Measurements from ENCODE around the gene TMEM132D. TPM values are rescaled to one million over a fixed set of nuclear protein-coding genes. Genes with fewer than 3 reads are reported as not detected.
"Not testable (repeated sequence)": the region's sequence is repeated elsewhere in the genome, so short reads cannot be mapped to it uniquely, and the experiment has no call there.

TMEM132D gene
- total and polyA plus RNA-seq, 2 experiments from 2014 or later, result 2.0 to 2.4 TPM

DNA sequence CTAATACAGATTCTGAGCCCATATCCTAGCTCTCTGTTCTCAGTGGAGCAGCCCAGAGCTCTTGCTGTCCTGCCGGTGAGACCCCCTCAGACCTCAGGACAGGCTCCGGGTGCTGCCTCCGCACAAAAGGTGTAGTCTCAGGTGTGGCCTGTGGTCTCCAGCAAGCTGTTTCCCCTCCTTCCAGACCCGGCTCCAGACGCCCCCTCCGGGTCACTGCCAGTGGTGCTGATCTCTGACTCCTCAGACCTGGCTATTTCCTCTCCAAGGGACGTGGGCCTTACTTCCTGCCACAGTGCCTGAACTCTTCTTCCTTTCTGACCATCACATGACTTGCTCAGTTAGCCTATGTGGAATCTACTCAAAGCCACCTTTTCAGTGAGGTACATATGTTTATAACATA is 713.0 kb downstream of the TMEM132D start:
- 61% methylated on average over 7 of the region's 7 CpGs for WGBS (ENCODE audit: low lambda C conversion rate, missing lambda C conversion rate)
- H3K27me3 ChIP-seq, result no peaks in the 10 kb centered on the region
- DNase-seq (ENCODE audit: low spot score), result no peak

DNA sequence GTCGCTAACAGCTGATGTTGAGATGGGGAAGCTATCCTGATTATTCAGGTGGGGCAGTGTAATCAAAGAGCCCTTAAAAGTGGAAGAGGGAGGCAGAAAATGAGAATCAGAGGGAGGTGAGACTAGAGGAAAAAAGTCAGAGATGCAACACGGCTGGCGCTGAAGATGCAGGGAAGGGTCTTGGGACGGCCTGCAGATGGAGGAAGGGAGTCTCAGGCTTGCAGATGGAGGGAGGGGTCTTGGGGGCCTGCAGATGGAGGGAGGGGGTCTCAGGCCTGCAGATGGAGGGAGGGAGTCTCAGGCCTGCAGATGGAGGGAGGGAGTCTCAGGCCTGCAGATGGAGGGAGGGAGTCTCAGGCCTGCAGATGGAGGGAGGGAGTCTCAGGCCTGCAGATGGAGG is 713.9 kb downstream of the TMEM132D start:
- not testable (repeated sequence) for H2AFZ ChIP-seq; H3K4me3 ChIP-seq; H3K36me3 ChIP-seq (replicated peaks; ENCODE audit: insufficient read depth, low read depth); H3K4me1 ChIP-seq (ENCODE audit: insufficient read depth); DNase-seq (ENCODE audit: low spot score); H3K9me3 ChIP-seq (ENCODE audit: low read depth); H3K9me2 ChIP-seq (replicated peaks; ENCODE audit: insufficient read depth); H3K4me2 ChIP-seq; H4K20me1 ChIP-seq (ENCODE audit: insufficient read depth, poor library complexity, severe bottlenecking); H3K79me2 ChIP-seq; H3K27me3 ChIP-seq; H3K27ac ChIP-seq
- WGBS (ENCODE audit: low lambda C conversion rate, missing lambda C conversion rate), result 88% methylated on average over 4 of the region's 4 CpGs

More for the DNA sequence above, 713.0 kb downstream of the TMEM132D start:
- H3K27ac ChIP-seq, result no peak overlapping the region
- no peaks in the 10 kb centered on the region for H3K4me1 ChIP-seq (ENCODE audit: insufficient read depth)
- TF ChIP-seq EZH2 (IDR thresholded peaks at IDR 0.05; ENCODE audit: borderline replicate concordance) (no peak), EZH2phosphoT487 (IDR thresholded peaks at IDR 0.05; ENCODE audit: low read depth, severe bottlenecking, unreplicated experiment) (no peak)
- TF ChIP-seq, protein P1, sequence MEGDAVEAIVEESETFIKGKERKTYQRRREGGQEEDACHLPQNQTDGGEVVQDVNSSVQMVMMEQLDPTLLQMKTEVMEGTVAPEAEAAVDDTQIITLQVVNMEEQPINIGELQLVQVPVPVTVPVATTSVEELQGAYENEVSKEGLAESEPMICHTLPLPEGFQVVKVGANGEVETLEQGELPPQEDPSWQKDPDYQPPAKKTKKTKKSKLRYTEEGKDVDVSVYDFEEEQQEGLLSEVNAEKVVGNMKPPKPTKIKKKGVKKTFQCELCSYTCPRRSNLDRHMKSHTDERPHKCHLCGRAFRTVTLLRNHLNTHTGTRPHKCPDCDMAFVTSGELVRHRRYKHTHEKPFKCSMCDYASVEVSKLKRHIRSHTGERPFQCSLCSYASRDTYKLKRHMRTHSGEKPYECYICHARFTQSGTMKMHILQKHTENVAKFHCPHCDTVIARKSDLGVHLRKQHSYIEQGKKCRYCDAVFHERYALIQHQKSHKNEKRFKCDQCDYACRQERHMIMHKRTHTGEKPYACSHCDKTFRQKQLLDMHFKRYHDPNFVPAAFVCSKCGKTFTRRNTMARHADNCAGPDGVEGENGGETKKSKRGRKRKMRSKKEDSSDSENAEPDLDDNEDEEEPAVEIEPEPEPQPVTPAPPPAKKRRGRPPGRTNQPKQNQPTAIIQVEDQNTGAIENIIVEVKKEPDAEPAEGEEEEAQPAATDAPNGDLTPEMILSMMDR (IDR thresholded peaks at IDR 0.05; ENCODE audit: poor library complexity), result no peak
- H2AFZ ChIP-seq, result no peak overlapping the region
- H4K20me1 ChIP-seq (ENCODE audit: insufficient read depth, poor library complexity, severe bottlenecking), result no peaks in the 10 kb centered on the region
- no peaks in the 10 kb centered on the region for H3K9me3 ChIP-seq (ENCODE audit: low read depth)
- H3K36me3 ChIP-seq (replicated peaks; ENCODE audit: insufficient read depth, low read depth), result no peaks in the 10 kb centered on the region
- H3K9me2 ChIP-seq (replicated peaks; ENCODE audit: insufficient read depth), result no peaks in the 10 kb centered on the region
- H3K79me2 ChIP-seq, result no peaks in the 10 kb centered on the region
- H3K4me3 ChIP-seq, result no peak overlapping the region
- no peak overlapping the region for H3K4me2 ChIP-seq

GRCh38 chr12:129186952-129187351 is 716.9 kb downstream of the TMEM132D start:
- Histone ChIP-seq H3K4me2 (no peak overlapping the region), H3K4me3 (no peak overlapping the region), H3K27ac (no peak overlapping the region), H3K36me3 (replicated peaks; ENCODE audit: insufficient read depth, low read depth) (no peaks in the 10 kb centered on the region), H3K27me3 (no peaks in the 10 kb centered on the region), H3K9me3 (ENCODE audit: low read depth) (no peaks in the 10 kb centered on the region), H3K79me2 (no peaks in the 10 kb centered on the region), H3K9me2 (replicated peaks; ENCODE audit: insufficient read depth) (no peaks in the 10 kb centered on the region), H3K4me1 (ENCODE audit: insufficient read depth) (no peaks in the 10 kb centered on the region), H2AFZ (no peak overlapping the region), H4K20me1 (ENCODE audit: insufficient read depth, poor library complexity, severe bottlenecking) (no peaks in the 10 kb centered on the region)
- 84% methylated on average over 1 of the region's 1 CpG for WGBS (ENCODE audit: low lambda C conversion rate, missing lambda C conversion rate)
- DNase-seq (ENCODE audit: low spot score), result no peak
- TF ChIP-seq EZH2phosphoT487 (IDR thresholded peaks at IDR 0.05; ENCODE audit: low read depth, severe bottlenecking, unreplicated experiment) (no peak), EZH2 (IDR thresholded peaks at IDR 0.05; ENCODE audit: borderline replicate concordance) (no peak)
- TF ChIP-seq, protein P1 (IDR thresholded peaks at IDR 0.05; ENCODE audit: poor library complexity), result no peak

DNA sequence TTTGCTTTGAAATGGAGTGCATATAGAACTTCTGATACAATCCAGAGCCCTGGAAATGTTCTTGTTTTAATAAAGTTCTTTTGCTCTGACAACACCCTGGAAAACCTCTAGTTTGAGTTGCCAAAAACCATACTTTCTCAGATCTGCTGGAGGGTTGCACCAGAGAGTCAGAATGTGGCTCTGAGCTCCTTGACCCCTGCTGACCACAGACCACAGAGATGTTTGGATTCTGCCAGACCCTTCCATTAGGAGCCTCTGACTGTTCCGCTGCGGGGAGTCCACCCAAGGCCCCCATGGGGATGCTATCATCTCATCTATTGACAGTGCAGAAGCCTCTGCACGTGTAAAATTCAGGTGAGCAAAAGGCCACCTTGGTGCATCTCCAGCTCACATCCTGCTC is 718.0 kb downstream of the TMEM132D start:
- H3K4me1 ChIP-seq (ENCODE audit: insufficient read depth), result no peaks in the 10 kb centered on the region
- H3K79me2 ChIP-seq, result no peaks in the 10 kb centered on the region
- WGBS (ENCODE audit: low lambda C conversion rate, missing lambda C conversion rate), result 71% methylated on average over 3 of the region's 3 CpGs
- no peaks in the 10 kb centered on the region for H3K9me2 ChIP-seq (replicated peaks; ENCODE audit: insufficient read depth)
- no peak overlapping the region for H3K4me3 ChIP-seq
- H3K36me3 ChIP-seq (replicated peaks; ENCODE audit: insufficient read depth, low read depth), result no peaks in the 10 kb centered on the region
- H3K9me3 ChIP-seq (ENCODE audit: low read depth), result no peaks in the 10 kb centered on the region
- no peak overlapping the region for H3K27ac ChIP-seq
- H4K20me1 ChIP-seq (ENCODE audit: insufficient read depth, poor library complexity, severe bottlenecking), result no peaks in the 10 kb centered on the region
- no peaks in the 10 kb centered on the region for H3K27me3 ChIP-seq
- no peak for DNase-seq (ENCODE audit: low spot score)
- H3K4me2 ChIP-seq, result no peak overlapping the region
- H2AFZ ChIP-seq, result no peak overlapping the region
- TF ChIP-seq EZH2phosphoT487 (IDR thresholded peaks at IDR 0.05; ENCODE audit: low read depth, severe bottlenecking, unreplicated experiment), result no peak
- no peak for TF ChIP-seq EZH2 (IDR thresholded peaks at IDR 0.05; ENCODE audit: borderline replicate concordance)
- TF ChIP-seq, protein P1 (IDR thresholded peaks at IDR 0.05; ENCODE audit: poor library complexity), result no peak
